KMS-11 (cell line): ENCODE data around the gene ELMOD1.

Experiments
- H2AFZ ChIP-seq: fragments of 200-600 bp; sonication (generic); 2 replicates; pipeline ENCODE4 v1.6.1; 2016; ENCODE audit warnings: antibody characterized with exemption, mixed run types, low read depth
- H3K27ac ChIP-seq: fragments of 200-600 bp; sonication (generic); 2 replicates; pipeline ENCODE4 v1.6.1; 2016; ENCODE audit warnings: mild to moderate bottlenecking, mixed run types
- H3K27me3 ChIP-seq: fragments of 200-600 bp; sonication (generic); 2 replicates; pipeline ENCODE4 v1.6.1; 2017; ENCODE audit warnings: mild to moderate bottlenecking, low read depth, mixed run types, moderate library complexity; ENCODE audit not compliant: insufficient read depth
- H3K36me3 ChIP-seq: fragments of 200-600 bp; sonication (generic); 2 replicates; pipeline ENCODE4 v1.6.1; 2017; ENCODE audit warnings: mild to moderate bottlenecking, mixed run types; ENCODE audit not compliant: insufficient read depth
- H3K4me1 ChIP-seq: fragments of 200-600 bp; sonication (generic); 2 replicates; pipeline ENCODE4 v1.6.1; 2016; ENCODE audit warnings: mild to moderate bottlenecking, low read depth, mixed run types; ENCODE audit not compliant: poor library complexity, severe bottlenecking
- H3K4me2 ChIP-seq: fragments of 200-600 bp; sonication (generic); 2 replicates; pipeline ENCODE4 v1.7.0; 2016; ENCODE audit warnings: mild to moderate bottlenecking, mixed run types
- H3K4me3 ChIP-seq: fragments of 200-600 bp; sonication (generic); IDR thresholded peaks from 2 replicates; pipeline ENCODE4 v1.6.1; 2017; ENCODE audit warnings: low read depth, low read length, mixed read lengths; ENCODE audit not compliant: insufficient read depth
- H3K79me2 ChIP-seq: fragments of 200-600 bp; sonication (generic); 2 replicates; pipeline ENCODE4 v1.6.1; 2016; ENCODE audit warnings: low read depth, mixed run types; ENCODE audit not compliant: insufficient read depth
- H3K9ac ChIP-seq: fragments of 200-600 bp; sonication (generic); 2 replicates; pipeline ENCODE4 v1.6.1; 2016; ENCODE audit warnings: mild to moderate bottlenecking, mixed run types
- H4K20me1 ChIP-seq: fragments of 200-600 bp; sonication (generic); 2 replicates; pipeline ENCODE4 v1.6.1; 2016; ENCODE audit warnings: mild to moderate bottlenecking, mixed run types; ENCODE audit not compliant: insufficient read depth
- TF ChIP-seq, protein P1 (sequence below): fragments of 200-600 bp; sonication (generic); conservative IDR thresholded peaks from 2 replicates; pipeline ENCODE4 v1.6.1; 2017; ENCODE audit warnings: low read depth, mild to moderate bottlenecking, antibody characterized with exemption, low read length, moderate library complexity, mixed read lengths

The ELMOD1 gene

DNA sequence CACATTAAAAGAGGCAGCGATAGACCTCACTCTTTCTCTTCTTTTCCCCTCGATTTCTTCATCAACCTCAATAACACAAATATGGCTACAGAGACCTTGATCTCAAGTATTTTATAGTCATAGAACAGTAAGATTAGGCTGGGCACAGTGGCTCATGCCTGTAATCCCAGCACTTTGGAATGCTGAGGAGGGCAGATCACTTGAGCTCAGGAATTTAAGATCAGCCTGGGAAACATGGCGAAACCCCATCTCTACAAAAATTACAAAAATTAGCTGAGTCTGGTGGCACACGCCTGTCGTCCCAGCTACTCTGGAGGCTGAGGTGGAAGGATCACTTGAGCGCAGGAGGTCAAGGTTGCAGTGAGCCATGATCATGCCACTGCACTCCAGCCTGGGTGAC, 106.3 kb downstream of the ELMOD1 start:
- peaks cover 10% of the 10 kb centered on the region for H3K4me1 ChIP-seq
- no peaks in the 10 kb centered on the region for H3K27me3 ChIP-seq
- H4K20me1 ChIP-seq: no peaks in the 10 kb centered on the region
- H3K27ac ChIP-seq: no peak overlapping the region
- no peaks in the 10 kb centered on the region for H3K36me3 ChIP-seq
- H3K9ac ChIP-seq: no peak overlapping the region
- H3K79me2 ChIP-seq: no peaks in the 10 kb centered on the region
- H3K4me3 ChIP-seq: no peak overlapping the region
- H2AFZ ChIP-seq: no peak overlapping the region
- TF ChIP-seq, protein P1, sequence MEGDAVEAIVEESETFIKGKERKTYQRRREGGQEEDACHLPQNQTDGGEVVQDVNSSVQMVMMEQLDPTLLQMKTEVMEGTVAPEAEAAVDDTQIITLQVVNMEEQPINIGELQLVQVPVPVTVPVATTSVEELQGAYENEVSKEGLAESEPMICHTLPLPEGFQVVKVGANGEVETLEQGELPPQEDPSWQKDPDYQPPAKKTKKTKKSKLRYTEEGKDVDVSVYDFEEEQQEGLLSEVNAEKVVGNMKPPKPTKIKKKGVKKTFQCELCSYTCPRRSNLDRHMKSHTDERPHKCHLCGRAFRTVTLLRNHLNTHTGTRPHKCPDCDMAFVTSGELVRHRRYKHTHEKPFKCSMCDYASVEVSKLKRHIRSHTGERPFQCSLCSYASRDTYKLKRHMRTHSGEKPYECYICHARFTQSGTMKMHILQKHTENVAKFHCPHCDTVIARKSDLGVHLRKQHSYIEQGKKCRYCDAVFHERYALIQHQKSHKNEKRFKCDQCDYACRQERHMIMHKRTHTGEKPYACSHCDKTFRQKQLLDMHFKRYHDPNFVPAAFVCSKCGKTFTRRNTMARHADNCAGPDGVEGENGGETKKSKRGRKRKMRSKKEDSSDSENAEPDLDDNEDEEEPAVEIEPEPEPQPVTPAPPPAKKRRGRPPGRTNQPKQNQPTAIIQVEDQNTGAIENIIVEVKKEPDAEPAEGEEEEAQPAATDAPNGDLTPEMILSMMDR: no peak
- H3K4me2 ChIP-seq: no peak overlapping the region

DNA sequence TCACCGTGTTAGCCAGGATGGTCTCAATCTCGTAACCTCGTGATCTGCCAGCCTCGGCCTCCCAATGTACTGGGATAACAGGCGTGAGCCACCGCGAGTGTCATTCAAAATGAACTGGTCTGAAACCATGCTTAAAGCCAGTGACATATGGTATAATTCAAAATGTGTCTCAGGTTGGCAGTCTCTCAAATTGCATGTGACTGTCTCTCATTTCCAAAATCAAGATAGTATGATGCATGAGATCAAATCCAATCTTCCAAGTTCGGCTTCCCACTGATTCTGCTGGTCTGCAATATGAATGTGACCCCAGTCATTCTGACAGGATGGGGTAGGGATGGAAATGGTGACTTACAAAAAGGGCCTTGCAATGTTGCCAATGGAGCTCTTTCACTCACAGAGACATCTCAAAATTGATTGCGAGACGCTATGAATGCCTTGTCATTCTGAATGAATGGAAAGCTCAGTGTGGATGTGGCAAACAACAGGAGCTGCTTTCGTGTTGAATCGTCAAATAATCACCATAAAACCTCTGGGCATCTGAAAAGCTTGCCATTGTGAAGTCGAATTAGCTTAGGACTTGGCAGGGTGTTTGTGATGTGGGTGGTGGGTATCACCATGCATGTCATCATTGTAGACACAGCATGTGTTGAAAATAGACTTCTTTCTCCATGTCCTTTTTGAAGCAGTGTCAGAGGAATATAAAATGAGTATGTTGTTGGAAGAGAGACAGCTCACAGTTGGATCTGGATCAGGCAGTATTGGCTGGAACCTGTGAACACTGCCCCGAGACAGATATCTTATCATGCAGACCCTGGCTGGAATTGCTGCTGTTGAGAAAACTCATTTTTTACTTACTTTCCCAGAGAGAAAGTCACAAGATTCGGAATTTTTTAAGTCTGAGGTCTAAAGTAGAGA, 108.7 kb downstream of the ELMOD1 start:
- Histone ChIP-seq H3K36me3 (no peaks in the 10 kb centered on the region), H3K9ac (no peak overlapping the region), H3K4me3 (no peak overlapping the region), H3K79me2 (no peaks in the 10 kb centered on the region), H3K27ac (no peak overlapping the region), H3K27me3 (no peaks in the 10 kb centered on the region), H3K4me2 (no peak overlapping the region), H3K4me1 (no peaks in the 10 kb centered on the region), H2AFZ (no peak overlapping the region), H4K20me1 (no peaks in the 10 kb centered on the region)
- TF ChIP-seq, protein P1: no peak

DNA sequence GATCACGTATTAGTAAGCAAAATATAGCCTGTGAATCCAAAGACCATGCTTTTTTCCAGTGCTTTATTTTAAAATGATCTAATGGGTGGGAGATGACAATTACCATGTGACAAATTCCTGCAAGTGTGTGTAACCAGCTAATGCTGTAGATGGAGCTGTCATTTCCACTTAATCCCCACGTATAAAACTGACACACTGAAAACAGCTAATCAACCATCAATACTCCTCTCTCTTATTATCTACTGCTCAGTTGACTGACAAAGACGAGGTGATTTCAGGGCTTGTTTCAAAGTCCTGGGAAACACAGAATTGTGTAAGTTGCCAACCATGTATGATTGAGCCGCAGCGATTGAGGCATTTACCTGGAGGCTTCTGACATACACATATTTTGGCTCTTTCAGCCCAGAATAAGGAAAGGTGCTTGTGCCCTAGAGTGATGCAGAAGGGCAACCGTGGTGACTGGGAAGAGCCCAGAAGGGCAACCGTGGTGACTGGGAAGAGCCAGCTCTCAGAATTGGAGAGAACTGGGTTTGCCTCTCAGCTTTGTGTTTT, 111.2 kb downstream of the ELMOD1 start:
- no peak overlapping the region for H3K4me2 ChIP-seq
- H3K4me3 ChIP-seq: no peak overlapping the region
- H3K79me2 ChIP-seq: no peaks in the 10 kb centered on the region
- H3K9ac ChIP-seq: no peak overlapping the region
- H3K27me3 ChIP-seq: no peaks in the 10 kb centered on the region
- H3K36me3 ChIP-seq: no peaks in the 10 kb centered on the region
- no peak overlapping the region for H2AFZ ChIP-seq
- TF ChIP-seq, protein P1: no peak
- no peak overlapping the region for H3K27ac ChIP-seq
- H4K20me1 ChIP-seq: no peaks in the 10 kb centered on the region
- H3K4me1 ChIP-seq: no peaks in the 10 kb centered on the region

DNA sequence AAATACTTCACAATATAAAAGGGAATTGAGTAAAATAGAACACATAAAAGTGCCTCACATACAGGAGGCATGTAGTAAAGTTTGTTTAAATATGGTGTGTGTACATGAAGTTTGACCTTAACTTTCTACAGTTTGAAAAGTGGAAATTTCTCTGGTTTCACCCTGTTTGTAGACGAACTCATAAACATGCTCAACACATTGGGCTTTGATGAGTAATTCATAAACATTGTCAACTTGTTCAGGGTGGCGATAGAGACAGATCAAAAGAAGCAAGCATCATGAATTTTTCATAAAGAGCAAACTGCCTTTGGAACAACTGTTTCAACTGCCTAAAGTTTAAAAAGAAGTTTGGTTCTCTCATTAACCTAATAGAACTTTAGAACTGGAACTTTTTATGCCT, 111.8 kb downstream of the ELMOD1 start:
- TF ChIP-seq, protein P1: no peak
- H2AFZ ChIP-seq: no peak overlapping the region
- no peak overlapping the region for H3K27ac ChIP-seq
- H3K27me3 ChIP-seq: no peaks in the 10 kb centered on the region
- H3K79me2 ChIP-seq: no peaks in the 10 kb centered on the region
- H3K4me3 ChIP-seq: no peak overlapping the region
- H3K4me2 ChIP-seq: no peak overlapping the region
- H3K4me1 ChIP-seq: no peaks in the 10 kb centered on the region
- H3K9ac ChIP-seq: no peak overlapping the region
- H4K20me1 ChIP-seq: no peaks in the 10 kb centered on the region
- H3K36me3 ChIP-seq: no peaks in the 10 kb centered on the region
